ENCODE results near the gene SLC47A2.

DNA sequence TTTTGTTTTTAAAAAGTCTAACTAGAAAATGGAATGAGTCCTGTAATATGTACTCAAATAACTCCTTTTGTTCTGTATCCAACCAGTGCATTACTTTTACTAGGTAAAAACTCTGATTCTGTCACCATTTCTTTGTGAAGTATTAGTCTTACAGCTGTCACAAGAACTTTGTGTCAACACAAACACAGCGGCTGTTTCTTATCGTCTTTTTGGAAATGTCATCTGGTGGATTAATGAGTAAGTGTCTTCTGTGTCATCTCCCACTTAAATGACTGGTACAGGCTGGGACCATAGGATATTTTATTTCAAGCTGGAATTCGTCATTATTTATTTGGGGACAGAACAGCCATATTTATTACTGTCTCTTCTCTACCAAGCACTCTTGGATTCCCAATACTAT is 86.9 kb downstream of the SLC47A2 start:
- TF ChIP-seq, protein P1, sequence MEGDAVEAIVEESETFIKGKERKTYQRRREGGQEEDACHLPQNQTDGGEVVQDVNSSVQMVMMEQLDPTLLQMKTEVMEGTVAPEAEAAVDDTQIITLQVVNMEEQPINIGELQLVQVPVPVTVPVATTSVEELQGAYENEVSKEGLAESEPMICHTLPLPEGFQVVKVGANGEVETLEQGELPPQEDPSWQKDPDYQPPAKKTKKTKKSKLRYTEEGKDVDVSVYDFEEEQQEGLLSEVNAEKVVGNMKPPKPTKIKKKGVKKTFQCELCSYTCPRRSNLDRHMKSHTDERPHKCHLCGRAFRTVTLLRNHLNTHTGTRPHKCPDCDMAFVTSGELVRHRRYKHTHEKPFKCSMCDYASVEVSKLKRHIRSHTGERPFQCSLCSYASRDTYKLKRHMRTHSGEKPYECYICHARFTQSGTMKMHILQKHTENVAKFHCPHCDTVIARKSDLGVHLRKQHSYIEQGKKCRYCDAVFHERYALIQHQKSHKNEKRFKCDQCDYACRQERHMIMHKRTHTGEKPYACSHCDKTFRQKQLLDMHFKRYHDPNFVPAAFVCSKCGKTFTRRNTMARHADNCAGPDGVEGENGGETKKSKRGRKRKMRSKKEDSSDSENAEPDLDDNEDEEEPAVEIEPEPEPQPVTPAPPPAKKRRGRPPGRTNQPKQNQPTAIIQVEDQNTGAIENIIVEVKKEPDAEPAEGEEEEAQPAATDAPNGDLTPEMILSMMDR (IDR thresholded peaks at IDR 0.05 in 2 of 3, conservative IDR thresholded peaks at IDR 0.05 in 1 of 3; ENCODE audit: insufficient read depth in 2 of 3, low read depth in 1 of 3, low read length in 3 of 3) = no peak
- TF ChIP-seq NFIX (CRISPR knock-in tag; IDR thresholded peaks at IDR 0.05; ENCODE audit: low read depth) (no peak), ZNF311 (CRISPR knock-in tag; IDR thresholded peaks at IDR 0.05) (no peak), CAMTA2 (CRISPR knock-in tag; conservative IDR thresholded peaks at IDR 0.05) (no peak)
- TF ChIP-seq, protein P2, sequence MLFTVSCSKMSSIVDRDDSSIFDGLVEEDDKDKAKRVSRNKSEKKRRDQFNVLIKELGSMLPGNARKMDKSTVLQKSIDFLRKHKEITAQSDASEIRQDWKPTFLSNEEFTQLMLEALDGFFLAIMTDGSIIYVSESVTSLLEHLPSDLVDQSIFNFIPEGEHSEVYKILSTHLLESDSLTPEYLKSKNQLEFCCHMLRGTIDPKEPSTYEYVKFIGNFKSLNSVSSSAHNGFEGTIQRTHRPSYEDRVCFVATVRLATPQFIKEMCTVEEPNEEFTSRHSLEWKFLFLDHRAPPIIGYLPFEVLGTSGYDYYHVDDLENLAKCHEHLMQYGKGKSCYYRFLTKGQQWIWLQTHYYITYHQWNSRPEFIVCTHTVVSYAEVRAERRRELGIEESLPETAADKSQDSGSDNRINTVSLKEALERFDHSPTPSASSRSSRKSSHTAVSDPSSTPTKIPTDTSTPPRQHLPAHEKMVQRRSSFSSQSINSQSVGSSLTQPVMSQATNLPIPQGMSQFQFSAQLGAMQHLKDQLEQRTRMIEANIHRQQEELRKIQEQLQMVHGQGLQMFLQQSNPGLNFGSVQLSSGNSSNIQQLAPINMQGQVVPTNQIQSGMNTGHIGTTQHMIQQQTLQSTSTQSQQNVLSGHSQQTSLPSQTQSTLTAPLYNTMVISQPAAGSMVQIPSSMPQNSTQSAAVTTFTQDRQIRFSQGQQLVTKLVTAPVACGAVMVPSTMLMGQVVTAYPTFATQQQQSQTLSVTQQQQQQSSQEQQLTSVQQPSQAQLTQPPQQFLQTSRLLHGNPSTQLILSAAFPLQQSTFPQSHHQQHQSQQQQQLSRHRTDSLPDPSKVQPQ (CRISPR knock-in tag; IDR thresholded peaks at IDR 0.05; ENCODE audit: borderline replicate concordance) = no peak
